ENCODE results near the gene PAPPA. TPM values are rescaled to one million over a fixed set of nuclear protein-coding genes. Genes with fewer than 3 reads are reported as not detected.

PAPPA gene
- polyA plus RNA-seq, 1 of the 3 experiments (the other 2 are of a cell fraction), result 44.5 TPM

DNA sequence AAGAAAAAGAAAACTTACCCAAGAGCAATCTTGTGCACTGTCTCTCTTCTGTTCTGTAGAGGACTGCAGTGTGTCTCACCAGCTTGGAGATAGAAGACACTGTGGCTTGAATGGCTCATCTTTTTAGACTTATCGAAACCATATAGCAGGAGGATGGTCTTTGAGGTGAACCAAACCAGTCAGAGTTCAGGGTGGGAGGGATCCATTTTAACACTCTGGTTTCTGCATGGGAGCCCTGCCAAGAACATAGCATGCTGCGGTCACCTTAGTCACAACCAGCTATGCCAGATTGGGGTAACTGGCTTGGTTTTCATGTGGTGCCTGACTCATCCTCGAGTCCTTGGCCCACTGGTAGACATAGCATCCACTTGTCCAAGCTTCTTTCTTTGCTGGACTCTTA is 135.1 kb downstream of the PAPPA start (continued):
- TF ChIP-seq POLR2AphosphoS5 (IDR thresholded peaks at IDR 0.05; ENCODE audit: low read depth, low read length) (peak; percentile 56; the same call in 1 of the 2 replicates), JUND (IDR thresholded peaks at IDR 0.05) (peak; percentile 94), ZBTB33 (IDR thresholded peaks at IDR 0.05; ENCODE audit: borderline replicate concordance, low read depth) (peak; percentile 27; the same call in 1 of the 2 replicates), TAF1 (IDR thresholded peaks at IDR 0.05; ENCODE audit: borderline replicate concordance, low read depth, low read length) (peak; percentile 49; the same call in 1 of the 2 replicates), RAD21 (IDR thresholded peaks at IDR 0.05; ENCODE audit: low read length) (no peak), RCOR1 (IDR thresholded peaks at IDR 0.05; ENCODE audit: low read length) (no peak), EP300 (IDR thresholded peaks at IDR 0.05; ENCODE audit: borderline replicate concordance in 1 of 2, low read depth in 1 of 2, low read length in 1 of 2) (peak in 1 of 2 experiments; percentile 84; a peak in 1 of 4 replicates), FOXJ3 (CRISPR knock-in tag; IDR thresholded peaks at IDR 0.05) (no peak), FOSL2 (IDR thresholded peaks at IDR 0.05; ENCODE audit: borderline replicate concordance, low read depth) (peak; percentile 97)
- TF ChIP-seq, protein P1, sequence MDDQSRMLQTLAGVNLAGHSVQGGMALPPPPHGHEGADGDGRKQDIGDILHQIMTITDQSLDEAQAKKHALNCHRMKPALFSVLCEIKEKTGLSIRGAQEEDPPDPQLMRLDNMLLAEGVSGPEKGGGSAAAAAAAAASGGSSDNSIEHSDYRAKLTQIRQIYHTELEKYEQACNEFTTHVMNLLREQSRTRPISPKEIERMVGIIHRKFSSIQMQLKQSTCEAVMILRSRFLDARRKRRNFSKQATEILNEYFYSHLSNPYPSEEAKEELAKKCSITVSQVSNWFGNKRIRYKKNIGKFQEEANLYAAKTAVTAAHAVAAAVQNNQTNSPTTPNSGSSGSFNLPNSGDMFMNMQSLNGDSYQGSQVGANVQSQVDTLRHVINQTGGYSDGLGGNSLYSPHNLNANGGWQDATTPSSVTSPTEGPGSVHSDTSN (IDR thresholded peaks at IDR 0.05), result peak; percentile 83
- TF ChIP-seq, protein P2, sequence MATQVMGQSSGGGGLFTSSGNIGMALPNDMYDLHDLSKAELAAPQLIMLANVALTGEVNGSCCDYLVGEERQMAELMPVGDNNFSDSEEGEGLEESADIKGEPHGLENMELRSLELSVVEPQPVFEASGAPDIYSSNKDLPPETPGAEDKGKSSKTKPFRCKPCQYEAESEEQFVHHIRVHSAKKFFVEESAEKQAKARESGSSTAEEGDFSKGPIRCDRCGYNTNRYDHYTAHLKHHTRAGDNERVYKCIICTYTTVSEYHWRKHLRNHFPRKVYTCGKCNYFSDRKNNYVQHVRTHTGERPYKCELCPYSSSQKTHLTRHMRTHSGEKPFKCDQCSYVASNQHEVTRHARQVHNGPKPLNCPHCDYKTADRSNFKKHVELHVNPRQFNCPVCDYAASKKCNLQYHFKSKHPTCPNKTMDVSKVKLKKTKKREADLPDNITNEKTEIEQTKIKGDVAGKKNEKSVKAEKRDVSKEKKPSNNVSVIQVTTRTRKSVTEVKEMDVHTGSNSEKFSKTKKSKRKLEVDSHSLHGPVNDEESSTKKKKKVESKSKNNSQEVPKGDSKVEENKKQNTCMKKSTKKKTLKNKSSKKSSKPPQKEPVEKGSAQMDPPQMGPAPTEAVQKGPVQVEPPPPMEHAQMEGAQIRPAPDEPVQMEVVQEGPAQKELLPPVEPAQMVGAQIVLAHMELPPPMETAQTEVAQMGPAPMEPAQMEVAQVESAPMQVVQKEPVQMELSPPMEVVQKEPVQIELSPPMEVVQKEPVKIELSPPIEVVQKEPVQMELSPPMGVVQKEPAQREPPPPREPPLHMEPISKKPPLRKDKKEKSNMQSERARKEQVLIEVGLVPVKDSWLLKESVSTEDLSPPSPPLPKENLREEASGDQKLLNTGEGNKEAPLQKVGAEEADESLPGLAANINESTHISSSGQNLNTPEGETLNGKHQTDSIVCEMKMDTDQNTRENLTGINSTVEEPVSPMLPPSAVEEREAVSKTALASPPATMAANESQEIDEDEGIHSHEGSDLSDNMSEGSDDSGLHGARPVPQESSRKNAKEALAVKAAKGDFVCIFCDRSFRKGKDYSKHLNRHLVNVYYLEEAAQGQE (IDR thresholded peaks at IDR 0.05; ENCODE audit: low read depth, low read length), result peak; percentile 49; the same call in 1 of the 2 replicates

DNA sequence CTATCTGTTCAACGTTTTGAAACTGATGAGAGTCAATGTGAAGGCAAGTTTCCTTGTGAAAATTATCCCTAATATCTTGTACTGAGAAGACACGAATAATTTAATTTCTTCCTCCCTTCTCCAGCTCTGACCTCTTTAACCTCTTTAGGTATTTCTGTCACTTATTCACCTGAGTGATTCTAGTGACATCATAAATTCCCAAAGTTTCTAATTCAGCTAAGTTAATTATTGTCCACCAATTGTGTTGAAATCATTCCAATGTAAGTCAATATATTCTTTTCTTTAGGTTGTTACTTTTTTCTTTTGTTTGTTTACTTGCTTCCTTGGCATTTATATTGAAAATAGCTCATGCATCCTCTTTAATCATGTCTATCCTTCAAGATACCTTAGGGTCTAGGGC is 143.8 kb downstream of the PAPPA start:
- DNase-seq, result no peak
- Histone ChIP-seq H3K27me3 (ENCODE audit: insufficient read depth) (no peaks in the 10 kb centered on the region), H3K79me2 (ENCODE audit: insufficient read depth) (peaks cover 73% of the 10 kb centered on the region), H3K36me3 (replicated peaks in 1 of 2; ENCODE audit: control insufficient read depth in 1 of 2, insufficient read depth in 2 of 2, low read length in 1 of 2) (peaks cover 4 to 72% of the 10 kb centered on the region in 2 experiments), H3F3A (replicated peaks; ENCODE audit: insufficient read depth) (peaks cover 44% of the 10 kb centered on the region), H3K27ac (ENCODE audit: low read depth in 2 of 2, low read length in 1 of 2) (no peak overlapping the region), H3K9me3 (no peaks in the 10 kb centered on the region), H2AFZ (ENCODE audit: low read depth) (no peak overlapping the region), H3K4me2 (no peak overlapping the region), H3K9me2 (no peaks in the 10 kb centered on the region), H3K4me3 (ENCODE audit: low read depth in 2 of 2, low read length in 1 of 2) (no peak overlapping the region), H4K20me1 (ENCODE audit: insufficient read depth) (peaks cover 29% of the 10 kb centered on the region; the same call in 1 of the 2 replicates), H3K9ac (no peak overlapping the region), H3K4me1 (ENCODE audit: control insufficient read depth in 1 of 2, insufficient read depth in 2 of 2, low read depth in 1 of 2, low read length in 1 of 2) (no peaks in the 10 kb centered on the region)
- 56% methylated on average over 2 of the region's 2 CpGs for WGBS (ENCODE audit: low lambda C conversion rate)
- CTCF ChIA-PET, result interaction anchor here (2.1 kb wide), 1 partner anchor 704 kb away, joined by 5 read pairs; no protein-coding TSS in a partner anchor
- TF ChIP-seq, protein P3, sequence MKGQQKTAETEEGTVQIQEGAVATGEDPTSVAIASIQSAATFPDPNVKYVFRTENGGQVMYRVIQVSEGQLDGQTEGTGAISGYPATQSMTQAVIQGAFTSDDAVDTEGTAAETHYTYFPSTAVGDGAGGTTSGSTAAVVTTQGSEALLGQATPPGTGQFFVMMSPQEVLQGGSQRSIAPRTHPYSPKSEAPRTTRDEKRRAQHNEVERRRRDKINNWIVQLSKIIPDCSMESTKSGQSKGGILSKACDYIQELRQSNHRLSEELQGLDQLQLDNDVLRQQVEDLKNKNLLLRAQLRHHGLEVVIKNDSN (IDR thresholded peaks at IDR 0.05; ENCODE audit: borderline replicate concordance, low read depth), result no peak
- no peak for TF ChIP-seq CTCF (IDR thresholded peaks at IDR 0.05)
- no peak for TF ChIP-seq JUND (IDR thresholded peaks at IDR 0.05)
- no peak for TF ChIP-seq MAX (IDR thresholded peaks at IDR 0.05; ENCODE audit: low read depth)
- TF ChIP-seq, protein P1 (IDR thresholded peaks at IDR 0.05), result no peak
- TF ChIP-seq TEAD4 (IDR thresholded peaks at IDR 0.05; ENCODE audit: borderline replicate concordance, insufficient read depth), result no peak
- TF ChIP-seq GABPA (IDR thresholded peaks at IDR 0.05; ENCODE audit: low read depth), result no peak
- POLR2A ChIA-PET, result no interaction called here
